HepG2 (cell line): ENCODE data around the gene RAD9A. TPM values are rescaled to one million over a fixed set of nuclear protein-coding genes. Genes with fewer than 3 reads are reported as not detected.

Experiments used
- AGO1 ChIP-seq: fragments of 200-400 bp; formaldehyde crosslinking; IDR thresholded peaks from 2 replicates; pipeline ENCODE4 v1.6.1; 2017; ENCODE audit warnings: mild to moderate bottlenecking, low read depth, low read length, moderate library complexity; ENCODE audit not compliant: poor library complexity, severe bottlenecking
- FOXO1 ChIP-seq: sonication (generic); formaldehyde crosslinking; IDR thresholded peaks from 2 replicates; pipeline ENCODE4 v1.4.0; 2020; ENCODE audit warnings: missing genetic modification reagents
- HMG20A ChIP-seq: IDR thresholded peaks from 2 replicates; pipeline ENCODE4 v1.6.1; 2016; ENCODE audit warnings: borderline replicate concordance
- HNF1B ChIP-seq: sonication (generic); formaldehyde crosslinking; IDR thresholded peaks from 2 replicates; pipeline ENCODE4 v1.5.1; 2020; ENCODE audit warnings: mild to moderate bottlenecking, moderate library complexity, missing genetic modification reagents
- KAT7 ChIP-seq: IDR thresholded peaks from 2 replicates; pipeline ENCODE4 v1.6.1; 2018; ENCODE audit warnings: borderline replicate concordance, missing compliant biosample characterization
- KDM5A ChIP-seq: fragments of 200-600 bp; sonication (generic); IDR thresholded peaks from 2 replicates; pipeline ENCODE4 v1.7.0; 2018; ENCODE audit warnings: antibody characterized with exemption, mild to moderate bottlenecking, low read length, borderline replicate concordance
- KDM5B ChIP-seq: sonication (generic); formaldehyde crosslinking; IDR thresholded peaks from 2 replicates; pipeline ENCODE4 v1.4.0; 2020; ENCODE audit warnings: missing genetic modification reagents, mild to moderate bottlenecking, borderline replicate concordance
- KLF16 ChIP-seq, 2 experiments: sonication (generic) in 1 of 2; formaldehyde crosslinking in 1 of 2; IDR thresholded peaks; 2 replicates each; pipeline versions ENCODE4 v1.6.1 to v1.8.0; 2016 to 2023; ENCODE audit warnings: missing genetic modification reagents in 2 of 2, missing compliant biosample characterization in 1 of 2
- MEIS1 ChIP-seq: sonication (generic); formaldehyde crosslinking; IDR thresholded peaks from 2 replicates; pipeline ENCODE4 v1.9.0; 2021; ENCODE audit warnings: mild to moderate bottlenecking, missing genetic modification reagents, moderate library complexity, borderline replicate concordance
- MIER2 ChIP-seq: IDR thresholded peaks from 2 replicates; pipeline ENCODE4 v1.6.1; 2016; ENCODE audit warnings: missing biosample characterization, missing genetic modification reagents
- MIER3 ChIP-seq: IDR thresholded peaks from 2 replicates; pipeline ENCODE4 v1.6.1; 2016; ENCODE audit warnings: missing compliant biosample characterization, borderline replicate concordance
- POLR2AphosphoS2 ChIP-seq: IDR thresholded peaks from 2 replicates; pipeline ENCODE4 v1.6.1; 2011; ENCODE audit warnings: low read depth, low read length, improper control_type of control experiment
- RBAK ChIP-seq: sonication (generic); formaldehyde crosslinking; IDR thresholded peaks from 2 replicates; pipeline ENCODE4 v1.5.1; 2020; ENCODE audit warnings: mild to moderate bottlenecking, missing genetic modification reagents
- TOE1 ChIP-seq: sonication (generic); formaldehyde crosslinking; IDR thresholded peaks from 2 replicates; pipeline ENCODE4 v1.4.0; 2020; ENCODE audit warnings: mild to moderate bottlenecking, missing genetic modification reagents
- ZBTB14 ChIP-seq: sonication (generic); formaldehyde crosslinking; IDR thresholded peaks from 2 replicates; pipeline ENCODE4 v1.4.0; 2020; ENCODE audit warnings: missing genetic modification reagents
- ZNF30 ChIP-seq: sonication (generic); formaldehyde crosslinking; IDR thresholded peaks from 2 replicates; pipeline ENCODE4 v1.5.0; 2020; ENCODE audit warnings: mild to moderate bottlenecking, missing genetic modification reagents
- ZNF451 ChIP-seq: sonication (generic); formaldehyde crosslinking; IDR thresholded peaks from 2 replicates; pipeline ENCODE4 v1.5.0; 2020; ENCODE audit warnings: mild to moderate bottlenecking, missing genetic modification reagents
- ZNF597 ChIP-seq: sonication (generic); formaldehyde crosslinking; IDR thresholded peaks from 2 replicates; pipeline ENCODE4 v1.5.0; 2020; ENCODE audit warnings: missing genetic modification reagents
- ZNF704 ChIP-seq: sonication (generic); formaldehyde crosslinking; IDR thresholded peaks from 2 replicates; pipeline ENCODE4 v1.8.1; 2023; ENCODE audit warnings: mild to moderate bottlenecking, inconsistent platforms, moderate library complexity, missing genetic modification reagents, borderline replicate concordance
- polyA plus RNA-seq, 8 experiments: library from polyadenylated mRNA; depleted of rRNA in 3 of 8; stranded (reverse) in 7 of 8; unstranded in 1 of 8; fragments of >200 nt; fragmentation: Illumina TruSeq in 4 of 8; extraction: Trizol in 4 of 8; gene quantifications; 2 replicates each; pipeline versions ENCODE4 v1.2.1 to v1.2.3, GENCODE V29; 2011 to 2016; ENCODE audit warnings: low read depth in 4 of 8, missing spikeins in 1 of 8, mixed read lengths in 1 of 8; ENCODE audit not compliant: insufficient read depth in 1 of 8
- total RNA-seq, 5 experiments: library from RNA; depleted of rRNA; stranded (reverse); fragments of >200 nt; fragmentation: Illumina TruSeq; extraction: Trizol; gene quantifications; 2 replicates each; pipeline ENCODE4 v1.2.3, GENCODE V29; 2016; ENCODE audit warnings: low read depth in 1 of 5
- TF ChIP-seq, protein P1 (sequence below): sonication (generic); formaldehyde crosslinking; IDR thresholded peaks from 2 replicates; pipeline ENCODE4 v1.4.0; 2020; ENCODE audit warnings: mild to moderate bottlenecking, missing genetic modification reagents

Gene RAD9A
- total and polyA plus RNA-seq, 2 of the 13 experiments (the other 11 are each of a cell fraction or from before 2014, with no cell fraction given), result 10.1 to 15.7 TPM

- TF ChIP-seq POLR2AphosphoS2 (no peak), HMG20A (CRISPR knock-in tag) (no peak), KDM5A (no peak), MIER3 (no peak), TOE1 (CRISPR knock-in tag) (no peak), HNF1B (CRISPR knock-in tag) (no peak), MEIS1 (CRISPR knock-in tag) (no peak), RBAK (CRISPR knock-in tag) (no peak), ZBTB14 (no peak), ZNF704 (no peak), ZNF30 (CRISPR knock-in tag) (no peak), KLF16 (CRISPR knock-in tag; IDR thresholded peaks at IDR 0.05) (peak in 1 of 2 experiments; percentile 29; a peak in 1 of 4 replicates), ZNF597 (CRISPR knock-in tag) (no peak), KDM5B (CRISPR knock-in tag) (no peak), MIER2 (CRISPR knock-in tag) (no peak), KAT7 (no peak), ZNF451 (CRISPR knock-in tag) (no peak), FOXO1 (no peak), AGO1 (no peak)
- TF ChIP-seq, protein P1, sequence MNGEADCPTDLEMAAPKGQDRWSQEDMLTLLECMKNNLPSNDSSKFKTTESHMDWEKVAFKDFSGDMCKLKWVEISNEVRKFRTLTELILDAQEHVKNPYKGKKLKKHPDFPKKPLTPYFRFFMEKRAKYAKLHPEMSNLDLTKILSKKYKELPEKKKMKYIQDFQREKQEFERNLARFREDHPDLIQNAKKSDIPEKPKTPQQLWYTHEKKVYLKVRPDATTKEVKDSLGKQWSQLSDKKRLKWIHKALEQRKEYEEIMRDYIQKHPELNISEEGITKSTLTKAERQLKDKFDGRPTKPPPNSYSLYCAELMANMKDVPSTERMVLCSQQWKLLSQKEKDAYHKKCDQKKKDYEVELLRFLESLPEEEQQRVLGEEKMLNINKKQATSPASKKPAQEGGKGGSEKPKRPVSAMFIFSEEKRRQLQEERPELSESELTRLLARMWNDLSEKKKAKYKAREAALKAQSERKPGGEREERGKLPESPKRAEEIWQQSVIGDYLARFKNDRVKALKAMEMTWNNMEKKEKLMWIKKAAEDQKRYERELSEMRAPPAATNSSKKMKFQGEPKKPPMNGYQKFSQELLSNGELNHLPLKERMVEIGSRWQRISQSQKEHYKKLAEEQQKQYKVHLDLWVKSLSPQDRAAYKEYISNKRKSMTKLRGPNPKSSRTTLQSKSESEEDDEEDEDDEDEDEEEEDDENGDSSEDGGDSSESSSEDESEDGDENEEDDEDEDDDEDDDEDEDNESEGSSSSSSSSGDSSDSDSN (CRISPR knock-in tag), result peak; percentile 74; the same call in 1 of the 2 replicates
These were observed 29.1 kb downstream of the RAD9A start (continued) for GRCh38 chr11:67420646-67421429.
